Left lobe of liver (tissue), 2 donors: ENCODE measurements around the gene BCAR1. TPM values are rescaled to one million over a fixed set of nuclear protein-coding genes. Genes with fewer than 3 reads are reported as not detected.
"Not testable (repeated sequence)": the region's sequence is repeated elsewhere in the genome, so short reads cannot be mapped to it uniquely, and the experiment has no call there.

ENCODE experiments used
- ATAC-seq: fragments of 200-7000 bp; cut with Tn5 transposase; one replicate; pipeline ENCODE4 v1.9.1; 2020; ENCODE audit warnings: mild to moderate bottlenecking, moderate library complexity
- DNase-seq: peaks from one replicate; pipeline ENCODE4 v3.0.0-alpha.2; 2020; ENCODE audit warnings: low spot score
- total RNA-seq: library from RNA; stranded (reverse); gene quantifications from one replicate; pipeline ENCODE4 v1.2.1, GENCODE V29; 2021
- donor health status: DM: no; HTN: no; CAD: no; lungs with moderate emphysema.
- donor health status: DM: no; HTN: yes; CAD: no.

The BCAR1 gene
- total RNA-seq, 1 donor from 2014 or later: 39.2 TPM

GRCh38 chr16:75271441-75272096 is 20.1 kb upstream of the BCAR1 start:
- ATAC-seq: no peak
- DNase-seq: no peak

- ATAC-seq: not testable (repeated sequence)
These were observed 17.9 kb upstream of the BCAR1 start for GRCh38 chr16:75269358-75269757.

GRCh38 chr16:75267631-75268264 is 16.3 kb upstream of the BCAR1 start:
- DNase-seq: no peak

More at GRCh38 chr16:75269358-75269757, 17.9 kb upstream of the BCAR1 start:
- not testable (repeated sequence) for DNase-seq

GRCh38 chr16:75266738-75267630 is 15.6 kb upstream of the BCAR1 start:
- no peak for ATAC-seq
- DNase-seq: no peak

More at GRCh38 chr16:75267631-75268264, 16.3 kb upstream of the BCAR1 start:
- ATAC-seq: no peak

- ATAC-seq: peak; percentile 57
- DNase-seq: peak; percentile 84
These were observed 14.7 kb upstream of the BCAR1 start for GRCh38 chr16:75265911-75266701.

GRCh38 chr16:75264999-75265910 is 13.8 kb upstream of the BCAR1 start:
- ATAC-seq: peak; percentile 51
- DNase-seq: peak; percentile 74

- ATAC-seq: peak; percentile 14
- peak; percentile 56 for DNase-seq
These were observed 13.1 kb upstream of the BCAR1 start for GRCh38 chr16:75264457-75264998.

- ATAC-seq (peak; percentile 78), DNase-seq (peak; percentile 97)
These were observed 12.6 kb upstream of the BCAR1 start for GRCh38 chr16:75263963-75264445.

- ATAC-seq (no peak), DNase-seq (no peak)
These were observed 12.0 kb upstream of the BCAR1 start for GRCh38 chr16:75263291-75263962.

GRCh38 chr16:75262800-75263127 is 11.3 kb upstream of the BCAR1 start:
- no peak for ATAC-seq
- DNase-seq: no peak

GRCh38 chr16:75262104-75262799 is 10.8 kb upstream of the BCAR1 start:
- DNase-seq (peak; percentile 88), ATAC-seq (peak; percentile 59)

- DNase-seq (no peak), ATAC-seq (no peak)
These were observed 10.2 kb upstream of the BCAR1 start for GRCh38 chr16:75261590-75262078.

- DNase-seq (no peak), ATAC-seq (no peak)
These were observed 9.6 kb upstream of the BCAR1 start for GRCh38 chr16:75260851-75261589.

GRCh38 chr16:75258807-75259141 is 7.3 kb upstream of the BCAR1 start:
- ATAC-seq (no peak), DNase-seq (no peak)

GRCh38 chr16:75257886-75258806 is 6.7 kb upstream of the BCAR1 start:
- ATAC-seq (no peak), DNase-seq (no peak)

GRCh38 chr16:75256696-75257343 is 5.4 kb upstream of the BCAR1 start:
- ATAC-seq: no peak
- DNase-seq: no peak
